IPS-15b (cell line): ENCODE results near the gene ADGRD2.
A peak's percentile ranks its signal among the peaks of the same experiment; 100 is the strongest.

Experiments used
- H3K27me3 ChIP-seq: one replicate; pipeline ENCODE4 v1.6.1; 2013; ENCODE audit warnings: low read length; ENCODE audit not compliant: control insufficient read depth, insufficient read depth
- H3K36me3 ChIP-seq: one replicate; pipeline ENCODE4 v1.6.1; 2013; ENCODE audit warnings: low read length; ENCODE audit not compliant: control insufficient read depth, insufficient read depth
- H3K4me1 ChIP-seq: one replicate; pipeline ENCODE4 v1.6.1; 2013; ENCODE audit warnings: mild to moderate bottlenecking, low read length; ENCODE audit not compliant: control insufficient read depth, insufficient read depth
- H3K4me3 ChIP-seq: one replicate; pipeline ENCODE4 v1.5.1; 2013; ENCODE audit warnings: low read depth, low read length
- H3K9ac ChIP-seq: one replicate; pipeline ENCODE4 v1.6.1; 2013; ENCODE audit warnings: low read depth, mild to moderate bottlenecking, low read length
- H3K9me3 ChIP-seq: one replicate; pipeline ENCODE4 v1.6.1; 2013; ENCODE audit warnings: mild to moderate bottlenecking, low read length; ENCODE audit not compliant: control insufficient read depth, insufficient read depth

Gene ADGRD2

GRCh38 chr9:124504530-124505005 is 54.3 kb downstream of the ADGRD2 start:
- no peaks in the 10 kb centered on the region for H3K36me3 ChIP-seq
- peak overlapping the region; percentile 52 for H3K4me3 ChIP-seq
- no peak overlapping the region for H3K9ac ChIP-seq
- H3K27me3 ChIP-seq = peaks cover 56% of the 10 kb centered on the region
- no peaks in the 10 kb centered on the region for H3K4me1 ChIP-seq
- no peaks in the 10 kb centered on the region for H3K9me3 ChIP-seq

- no peaks in the 10 kb centered on the region for H3K4me1 ChIP-seq
- peak overlapping the region; percentile 35 for H3K4me3 ChIP-seq
- H3K27me3 ChIP-seq = peaks cover 56% of the 10 kb centered on the region
- no peaks in the 10 kb centered on the region for H3K9me3 ChIP-seq
- no peaks in the 10 kb centered on the region for H3K36me3 ChIP-seq
- H3K9ac ChIP-seq = peak overlapping the region; percentile 37
Measured at GRCh38 chr9:124505006-124505900, 55.0 kb downstream of the ADGRD2 start.

GRCh38 chr9:124505901-124506346 is 55.7 kb downstream of the ADGRD2 start:
- Histone ChIP-seq H3K9ac (no peak overlapping the region), H3K27me3 (peaks cover 53% of the 10 kb centered on the region), H3K9me3 (no peaks in the 10 kb centered on the region), H3K36me3 (no peaks in the 10 kb centered on the region), H3K4me3 (no peak overlapping the region), H3K4me1 (no peaks in the 10 kb centered on the region)

- no peaks in the 10 kb centered on the region for H3K4me1 ChIP-seq
- no peak overlapping the region for H3K4me3 ChIP-seq
- H3K27me3 ChIP-seq = peaks cover 48% of the 10 kb centered on the region
- no peaks in the 10 kb centered on the region for H3K36me3 ChIP-seq
- H3K9me3 ChIP-seq = no peaks in the 10 kb centered on the region
- no peak overlapping the region for H3K9ac ChIP-seq
Measured at GRCh38 chr9:124506433-124506832, 56.2 kb downstream of the ADGRD2 start.

GRCh38 chr9:124506931-124507879 is 57.0 kb downstream of the ADGRD2 start, which contains the start of gene NR5A1:
NR5A1 (minus strand) TSS chr9:124507399; CDS start chr9:124503395, 4,004 bp downstream.
- no peaks in the 10 kb centered on the region for H3K36me3 ChIP-seq
- H3K4me3 ChIP-seq = no peak within 1 kb of the TSS
- no peak within 1 kb of the TSS for H3K9ac ChIP-seq
- no peaks in the 10 kb centered on the region for H3K9me3 ChIP-seq
- peaks cover 40% of the 10 kb centered on the region for H3K27me3 ChIP-seq
- peaks cover 3% of the 10 kb centered on the region for H3K4me1 ChIP-seq

GRCh38 chr9:124507880-124508423 is 57.7 kb downstream of the ADGRD2 start:
- Histone ChIP-seq H3K9ac (no peak overlapping the region), H3K4me3 (no peak overlapping the region), H3K36me3 (no peaks in the 10 kb centered on the region), H3K4me1 (peaks cover 3% of the 10 kb centered on the region), H3K9me3 (no peaks in the 10 kb centered on the region), H3K27me3 (peaks cover 32% of the 10 kb centered on the region)

- no peak overlapping the region for H3K4me3 ChIP-seq
- H3K4me1 ChIP-seq = peaks cover 3% of the 10 kb centered on the region
- no peaks in the 10 kb centered on the region for H3K9me3 ChIP-seq
- no peak overlapping the region for H3K9ac ChIP-seq
- H3K27me3 ChIP-seq = peaks cover 9% of the 10 kb centered on the region
- no peaks in the 10 kb centered on the region for H3K36me3 ChIP-seq
Measured at GRCh38 chr9:124510650-124511425, 60.6 kb downstream of the ADGRD2 start.

- Histone ChIP-seq H3K4me3 (no peak overlapping the region), H3K36me3 (no peaks in the 10 kb centered on the region), H3K9ac (no peak overlapping the region), H3K27me3 (peaks cover 5% of the 10 kb centered on the region), H3K9me3 (no peaks in the 10 kb centered on the region), H3K4me1 (peaks cover 3% of the 10 kb centered on the region)
Measured at GRCh38 chr9:124511426-124511840, 61.2 kb downstream of the ADGRD2 start.

GRCh38 chr9:124511891-124512805 is 61.9 kb downstream of the ADGRD2 start:
- Histone ChIP-seq H3K27me3 (no peaks in the 10 kb centered on the region), H3K4me1 (peaks cover 3% of the 10 kb centered on the region), H3K4me3 (no peak overlapping the region), H3K36me3 (no peaks in the 10 kb centered on the region), H3K9ac (no peak overlapping the region), H3K9me3 (no peaks in the 10 kb centered on the region)

GRCh38 chr9:124512806-124513204 is 62.6 kb downstream of the ADGRD2 start:
- Histone ChIP-seq H3K4me1 (peaks cover 3% of the 10 kb centered on the region), H3K9me3 (no peaks in the 10 kb centered on the region), H3K36me3 (no peaks in the 10 kb centered on the region), H3K4me3 (no peak overlapping the region), H3K9ac (no peak overlapping the region), H3K27me3 (no peaks in the 10 kb centered on the region)
